Brain microvascular endothelial cell (primary cell): ENCODE results near the gene RIOK1.

Experiments
- DNase-seq: peaks from one replicate; pipeline ENCODE4 v3.0.0-alpha.2; 2020
- H3K27ac ChIP-seq: fragments of 250-450 bp; sonication (Bioruptor Pico); 2 replicates; pipeline ENCODE4 v1.5.1; 2020; ENCODE audit warnings: mild to moderate bottlenecking, moderate library complexity
- H3K27me3 ChIP-seq: fragments of 250-450 bp; sonication (Bioruptor Pico); replicated peaks from 2 replicates; pipeline ENCODE4 v1.5.1; 2020; ENCODE audit warnings: mild to moderate bottlenecking
- H3K36me3 ChIP-seq: fragments of 250-450 bp; sonication (Bioruptor Pico); replicated peaks from 2 replicates; pipeline ENCODE4 v1.5.1; 2020; ENCODE audit warnings: mild to moderate bottlenecking
- H3K4me3 ChIP-seq: 2 replicates; pipeline ENCODE4 v1.5.1; 2011; ENCODE audit warnings: low read depth, mild to moderate bottlenecking, control low read depth, low read length, moderate library complexity
- CTCF ChIP-seq: IDR thresholded peaks from 2 replicates; pipeline ENCODE4 v1.5.1; 2011; ENCODE audit warnings: low read depth, mild to moderate bottlenecking, moderate library complexity, low read length, control low read depth, inconsistent platforms; ENCODE audit errors: missing control alignments
- in situ Hi-C: cut with HindIII; loops from 2 replicates; pipeline ENCODE4 v1.10.0; 2017; ENCODE audit warnings: low sequenced_read_pairs, low pct_ligation_motif_present

The RIOK1 gene

DNA sequence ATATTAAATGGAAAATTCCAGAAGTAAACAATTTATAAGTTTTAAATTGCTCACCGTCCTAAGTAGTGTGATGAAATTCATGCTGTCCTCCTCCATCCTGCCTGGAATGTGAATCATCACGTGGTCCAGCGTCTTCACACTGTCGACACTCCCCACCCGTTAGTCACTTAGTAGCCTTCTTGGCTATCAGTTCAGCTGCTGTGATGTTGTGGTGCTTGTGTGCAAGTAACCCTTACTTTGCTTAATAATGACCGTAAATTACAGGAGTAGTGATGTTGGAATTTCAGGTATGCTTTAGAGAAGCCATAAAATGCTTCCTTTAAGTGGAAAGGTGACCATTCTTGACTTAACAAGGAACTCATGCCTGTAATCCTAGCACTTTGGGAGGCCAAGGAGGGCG lies 25.2 kb downstream of the RIOK1 start:
- TF ChIP-seq CTCF, result no peak
- H3K36me3 ChIP-seq, result peaks cover 39% of the 10 kb centered on the region
- in situ Hi-C loops, result loop anchor here (25.0 kb wide), 1 partner anchor 172 kb away; the partner anchor contains the start of gene SNRNP48
- H3K27me3 ChIP-seq, result no peaks in the 10 kb centered on the region
- peak; percentile 61 for DNase-seq
- H3K27ac ChIP-seq, result no peak overlapping the region
- no peak overlapping the region for H3K4me3 ChIP-seq

GRCh38 chr6:7417684-7418083 lies 28.1 kb downstream of the RIOK1 start:
- in situ Hi-C loops, result loop anchor here (25.0 kb wide), 1 partner anchor 170 kb away; the partner anchor contains the start of gene SNRNP48
- Histone ChIP-seq H3K4me3 (no peak overlapping the region), H3K36me3 (peaks cover 26% of the 10 kb centered on the region), H3K27ac (no peak overlapping the region), H3K27me3 (no peaks in the 10 kb centered on the region)
- no peak for DNase-seq
- no peak for TF ChIP-seq CTCF

GRCh38 chr6:7418238-7418905 lies 28.8 kb downstream of the RIOK1 start:
- TF ChIP-seq CTCF, result no peak
- peaks cover 26% of the 10 kb centered on the region for H3K36me3 ChIP-seq

GRCh38 chr6:7419065-7419464 lies 29.5 kb downstream of the RIOK1 start:
- Histone ChIP-seq H3K4me3 (no peak overlapping the region), H3K27me3 (no peaks in the 10 kb centered on the region), H3K36me3 (peaks cover 24% of the 10 kb centered on the region), H3K27ac (no peak overlapping the region)
- in situ Hi-C loops, result loop anchor here (25.0 kb wide), 1 partner anchor 168 kb away; the partner anchor contains the start of gene SNRNP48
- DNase-seq, result peak; percentile 16
- no peak for TF ChIP-seq CTCF

More at GRCh38 chr6:7418238-7418905, 28.8 kb downstream of the RIOK1 start:
- no peak overlapping the region for H3K27ac ChIP-seq
- H3K27me3 ChIP-seq, result no peaks in the 10 kb centered on the region
- DNase-seq, result no peak
- H3K4me3 ChIP-seq, result no peak overlapping the region
- in situ Hi-C loops, result loop anchor here (25.0 kb wide), 1 partner anchor 169 kb away; the partner anchor contains the start of gene SNRNP48

GRCh38 chr6:7421066-7421465 lies 31.5 kb downstream of the RIOK1 start:
- no peak for DNase-seq
- H3K27ac ChIP-seq, result no peak overlapping the region

More at GRCh38 chr6:7421066-7421465, 31.5 kb downstream of the RIOK1 start:
- in situ Hi-C loops, result loop anchor here (25.0 kb wide), 1 partner anchor 166 kb away; the partner anchor contains the start of gene SNRNP48
- peaks cover 11% of the 10 kb centered on the region for H3K36me3 ChIP-seq
- no peak overlapping the region for H3K4me3 ChIP-seq
- H3K27me3 ChIP-seq, result no peaks in the 10 kb centered on the region
- no peak for TF ChIP-seq CTCF
